ENCODE measurements around the gene SLC22A8.
"Not testable (repeated sequence)": the region's sequence is repeated elsewhere in the genome, so short reads cannot be mapped to it uniquely, and the experiment has no call there.

Gene SLC22A8, protein sequence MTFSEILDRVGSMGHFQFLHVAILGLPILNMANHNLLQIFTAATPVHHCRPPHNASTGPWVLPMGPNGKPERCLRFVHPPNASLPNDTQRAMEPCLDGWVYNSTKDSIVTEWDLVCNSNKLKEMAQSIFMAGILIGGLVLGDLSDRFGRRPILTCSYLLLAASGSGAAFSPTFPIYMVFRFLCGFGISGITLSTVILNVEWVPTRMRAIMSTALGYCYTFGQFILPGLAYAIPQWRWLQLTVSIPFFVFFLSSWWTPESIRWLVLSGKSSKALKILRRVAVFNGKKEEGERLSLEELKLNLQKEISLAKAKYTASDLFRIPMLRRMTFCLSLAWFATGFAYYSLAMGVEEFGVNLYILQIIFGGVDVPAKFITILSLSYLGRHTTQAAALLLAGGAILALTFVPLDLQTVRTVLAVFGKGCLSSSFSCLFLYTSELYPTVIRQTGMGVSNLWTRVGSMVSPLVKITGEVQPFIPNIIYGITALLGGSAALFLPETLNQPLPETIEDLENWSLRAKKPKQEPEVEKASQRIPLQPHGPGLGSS

DNA sequence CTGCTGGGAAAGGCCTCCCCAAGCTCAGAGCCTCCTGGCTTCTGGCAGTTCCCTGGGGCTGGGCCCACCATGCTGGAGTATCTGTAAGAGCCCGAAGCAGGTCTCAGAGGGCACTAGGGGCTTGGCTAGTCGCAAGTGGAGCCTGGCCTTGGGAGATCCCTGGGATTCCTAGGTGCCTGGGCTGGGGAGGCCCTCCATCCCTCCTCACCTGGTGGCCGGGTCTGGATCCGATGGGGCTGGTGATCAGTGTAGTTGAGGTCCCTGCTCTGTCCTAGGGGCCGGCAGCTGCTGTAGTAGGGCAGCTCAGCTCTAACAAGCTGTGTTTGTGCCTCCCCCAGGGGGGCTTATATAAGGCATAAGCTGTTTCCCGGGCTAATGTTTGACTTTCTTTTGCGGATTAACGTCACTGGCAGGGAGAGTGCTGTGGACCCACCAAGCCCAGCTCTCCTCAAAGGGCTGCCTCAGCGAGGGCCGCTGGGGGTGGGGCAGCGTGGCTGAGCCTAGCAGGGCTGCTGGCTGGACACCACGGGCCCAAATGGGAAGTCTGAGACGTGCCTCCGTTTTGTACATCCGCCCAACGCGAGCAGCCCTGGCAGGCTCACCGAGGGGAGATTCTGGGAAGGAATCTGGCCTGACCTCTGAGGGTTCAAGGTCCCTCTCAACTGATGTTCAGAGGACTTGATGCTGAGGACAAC lies at the start of gene SLC22A8:
Gene SLC22A8, minus strand, starts transcription at position 321 of the 695 bp plus-strand sequence. CDS start 883 bp downstream, outside the sequence.
- no peak for DNase-seq (ENCODE audit: low spot score)

DNA sequence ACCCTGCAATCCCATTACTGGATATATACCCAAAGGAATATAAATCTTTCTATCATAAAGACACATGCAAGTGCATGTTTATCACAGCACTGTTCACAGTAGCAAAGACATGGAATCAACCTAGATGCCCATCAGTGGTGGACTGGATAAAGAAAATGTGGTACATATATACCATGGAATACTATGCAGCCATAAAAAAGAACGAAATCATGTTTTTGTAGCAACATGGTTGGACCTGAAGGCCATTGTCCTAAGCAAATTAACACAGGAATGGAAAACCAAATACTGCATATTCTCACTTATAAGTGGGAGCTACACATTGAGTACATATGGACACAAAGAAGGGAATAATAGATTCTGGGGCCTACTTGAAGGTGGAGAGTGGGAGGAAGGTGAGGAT lies 30.6 kb upstream of the SLC22A8 start:
- DNase-seq (ENCODE audit: low spot score): not testable (repeated sequence)

DNA sequence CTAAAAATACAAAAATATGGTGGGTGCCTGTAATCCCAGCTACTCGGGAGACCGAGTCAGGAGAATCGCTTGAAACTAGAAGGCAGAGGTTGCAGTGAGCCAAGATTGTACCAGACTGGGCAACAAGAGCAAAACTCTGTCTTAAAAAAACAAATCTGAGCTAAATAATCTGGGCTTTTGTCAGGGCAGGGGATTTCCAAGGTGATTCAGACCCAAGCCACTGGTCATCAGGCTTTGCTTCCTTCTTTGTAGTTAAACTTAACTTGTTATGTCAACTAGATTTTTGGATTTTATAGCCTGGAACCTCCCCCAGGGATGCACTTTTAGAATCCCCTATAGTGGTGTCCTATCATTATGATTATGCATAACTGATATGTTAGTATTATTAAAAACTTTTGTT lies 27.0 kb upstream of the SLC22A8 start:
- no peak for DNase-seq (ENCODE audit: low spot score)

DNA sequence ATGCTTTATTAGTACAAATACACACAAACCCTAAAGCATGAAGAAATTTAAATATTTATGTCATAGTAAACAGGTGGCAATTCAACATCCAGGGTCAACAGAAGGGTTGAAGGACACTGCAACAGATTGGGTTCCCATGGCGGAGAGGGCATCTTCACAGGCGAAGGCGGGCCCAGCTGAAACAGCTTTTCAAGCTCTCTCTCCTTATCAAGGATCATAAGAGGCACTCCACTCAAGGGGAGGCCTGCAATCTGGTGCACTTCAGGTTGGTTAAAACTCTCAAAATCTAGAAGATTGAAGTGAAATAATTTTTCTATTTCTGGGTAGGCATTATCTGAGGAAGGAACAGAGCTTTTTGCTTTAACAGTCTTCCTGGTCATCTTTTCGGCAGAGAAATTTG lies 16.8 kb upstream of the SLC22A8 start:
- DNase-seq (ENCODE audit: low spot score): no peak

DNA sequence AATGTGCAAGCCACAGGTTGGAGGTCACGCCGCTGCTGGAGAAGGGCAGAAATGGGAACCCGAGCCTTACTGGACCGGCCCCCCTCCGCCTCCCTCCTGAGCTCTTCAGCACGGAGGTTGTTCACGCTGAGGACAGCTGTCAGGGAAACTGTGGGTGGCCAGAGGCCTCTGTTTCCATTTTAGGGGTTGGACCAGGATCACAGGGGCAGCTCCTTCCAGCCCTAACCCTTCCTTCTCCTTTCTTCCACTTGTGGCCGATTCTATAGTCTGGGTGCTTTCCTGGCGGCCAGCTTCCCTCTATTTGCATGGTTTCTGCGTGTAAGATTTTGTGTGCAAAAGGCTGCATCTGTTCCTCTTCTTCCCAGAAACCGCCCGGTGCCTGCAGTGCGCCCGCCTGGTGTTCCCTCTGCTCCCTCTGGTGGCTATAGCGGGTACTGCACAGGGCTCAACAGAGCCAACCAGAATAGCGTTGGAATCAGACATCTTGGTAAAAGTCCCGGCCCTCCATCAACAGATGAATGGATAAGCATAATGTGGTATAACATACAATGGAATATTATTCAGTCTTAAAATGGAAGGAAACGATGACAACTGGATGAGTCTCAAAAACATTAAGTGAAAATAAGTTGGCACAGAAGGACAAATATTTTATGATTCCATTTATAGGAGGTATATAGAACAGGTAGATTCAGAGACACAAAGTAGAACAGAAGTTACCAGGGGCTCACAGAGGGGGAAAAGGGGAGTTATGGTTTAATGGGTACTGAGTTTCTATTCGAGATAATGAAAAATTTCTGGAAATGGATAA lies 8.4 kb upstream of the SLC22A8 start:
- DNase-seq (ENCODE audit: low spot score): peak; percentile 79

DNA sequence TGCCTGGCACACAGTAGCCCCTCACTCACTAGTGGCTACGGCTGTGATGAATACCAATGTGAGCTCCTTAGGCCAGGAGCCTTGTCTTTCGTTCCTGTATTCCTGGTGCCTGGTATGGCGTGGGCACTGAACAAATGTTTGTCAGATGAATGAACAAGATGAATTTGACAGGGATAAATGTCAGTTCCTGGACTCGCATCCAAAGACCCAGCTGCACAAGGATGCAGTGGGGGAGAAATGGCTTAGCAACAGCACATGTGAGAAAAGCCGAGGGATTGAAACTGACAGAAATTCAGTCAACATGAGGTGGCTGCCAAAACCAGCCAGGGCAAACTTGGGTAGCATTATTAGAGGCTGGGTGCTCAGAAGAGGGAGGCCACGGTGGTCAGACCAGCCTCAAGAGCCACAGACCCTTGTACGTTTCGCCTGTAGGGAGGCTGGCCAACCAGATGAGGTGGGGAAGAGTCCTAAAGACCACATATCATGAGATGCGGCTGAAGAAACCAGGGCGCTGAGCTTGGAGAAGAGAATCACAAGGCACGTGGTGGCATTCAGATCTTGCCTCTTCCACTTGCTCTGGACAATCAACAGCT lies 7.7 kb upstream of the SLC22A8 start:
- DNase-seq (ENCODE audit: low spot score): no peak

DNA sequence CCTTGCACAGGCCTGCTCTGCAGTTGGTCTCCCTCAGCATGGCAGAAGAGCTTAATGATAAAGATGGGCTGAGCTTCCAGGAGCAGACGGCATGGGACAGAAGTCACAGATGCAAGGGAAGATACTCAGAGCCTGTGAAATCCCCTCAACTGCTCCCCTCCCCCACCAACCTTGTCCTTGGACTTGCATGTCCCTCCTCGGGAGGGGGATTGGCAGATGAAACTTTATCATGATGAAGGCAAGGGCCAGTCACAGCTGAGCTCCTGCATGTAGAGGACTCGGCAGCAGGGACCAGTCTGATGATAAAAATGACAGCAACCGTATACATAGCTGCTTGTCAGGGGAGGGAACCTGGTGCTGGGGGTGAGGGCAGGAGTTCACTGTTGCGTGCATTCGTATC lies 6.8 kb upstream of the SLC22A8 start:
- DNase-seq (ENCODE audit: low spot score): no peak

DNA sequence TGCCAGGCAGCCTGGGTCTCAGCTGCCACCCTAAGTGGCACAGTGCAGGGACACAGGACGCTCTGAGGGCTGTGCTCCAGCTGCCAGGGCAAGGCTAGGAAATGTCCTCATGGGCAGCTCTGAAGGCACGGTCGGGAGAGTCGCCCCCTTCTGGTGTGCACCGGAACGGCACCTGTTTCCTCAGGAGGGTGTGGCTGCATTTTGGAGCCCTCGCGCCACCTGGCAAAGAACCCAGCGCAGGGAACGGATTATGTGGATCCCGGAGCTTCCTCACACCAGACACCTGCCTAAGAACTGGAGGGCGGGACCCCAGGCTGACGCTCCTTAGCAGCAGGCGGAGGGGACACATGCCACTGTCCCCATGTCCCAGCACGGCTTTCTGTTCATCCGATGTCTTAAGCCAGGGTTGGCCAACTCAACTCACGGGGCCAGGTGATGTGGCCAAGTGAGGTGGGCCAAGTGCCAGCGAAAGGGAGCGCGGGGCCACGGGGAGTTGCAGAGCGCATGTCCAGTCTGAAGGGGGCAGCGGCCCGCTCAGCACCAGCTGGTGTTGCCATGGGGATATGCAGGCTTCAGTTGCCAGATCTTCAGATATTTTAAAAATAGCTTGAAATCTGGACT lies 5.1 kb upstream of the SLC22A8 start:
- DNase-seq (ENCODE audit: low spot score): no peak

DNA sequence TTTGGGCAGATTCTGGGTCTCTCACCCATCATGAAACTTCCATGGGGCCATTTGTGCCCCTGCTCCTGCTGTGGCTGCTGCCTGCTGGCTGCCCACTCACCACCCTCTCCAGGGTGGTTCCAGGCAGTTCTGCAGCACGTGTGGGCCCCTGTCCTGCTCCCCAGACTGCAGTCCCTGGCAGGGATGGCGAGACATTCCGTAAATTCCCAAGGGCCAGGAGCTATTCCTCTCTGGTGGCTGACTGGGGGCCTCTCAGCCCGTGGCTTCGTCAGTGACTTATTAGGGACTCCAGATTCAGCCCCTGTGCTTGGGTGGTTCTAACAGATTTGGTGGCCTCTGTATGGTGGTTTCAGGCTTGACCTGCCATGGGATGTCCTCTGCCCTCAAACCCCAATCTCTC lies 3.9 kb upstream of the SLC22A8 start:
- DNase-seq (ENCODE audit: low spot score): no peak

DNA sequence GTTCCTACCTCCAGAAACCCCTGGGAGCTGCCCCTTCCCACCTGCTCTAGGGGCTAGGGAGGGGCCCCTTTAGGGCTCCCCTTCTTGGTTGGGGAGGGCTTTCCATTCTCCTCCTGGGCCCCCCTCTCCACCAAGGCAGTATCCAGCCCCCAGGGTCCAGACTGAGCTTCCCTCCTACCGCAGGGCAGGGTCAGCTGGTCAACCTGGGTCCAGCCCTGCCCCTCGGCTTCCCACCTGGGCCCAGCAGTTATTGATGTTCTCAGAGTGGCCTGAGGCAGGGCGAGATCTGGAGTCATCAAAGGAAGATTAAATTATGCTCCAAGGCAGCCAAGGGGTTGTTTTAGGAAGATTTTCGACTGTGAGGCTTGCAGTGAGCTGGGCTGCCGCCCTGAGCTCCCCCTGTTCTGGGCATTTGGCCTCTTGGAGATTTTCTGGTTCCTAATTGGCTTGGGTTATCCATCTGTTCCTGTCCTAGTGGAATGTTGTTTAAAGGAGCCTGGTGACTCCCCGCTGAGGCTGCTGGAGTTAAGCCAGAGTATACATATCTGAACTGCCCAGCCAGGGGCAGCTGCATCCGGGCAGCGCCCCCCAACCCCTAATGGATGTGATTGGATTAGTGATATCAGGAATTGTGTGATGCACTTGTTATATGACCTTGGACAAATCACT lies 1.8 kb upstream of the SLC22A8 start:
- no peak for DNase-seq (ENCODE audit: low spot score)

DNA sequence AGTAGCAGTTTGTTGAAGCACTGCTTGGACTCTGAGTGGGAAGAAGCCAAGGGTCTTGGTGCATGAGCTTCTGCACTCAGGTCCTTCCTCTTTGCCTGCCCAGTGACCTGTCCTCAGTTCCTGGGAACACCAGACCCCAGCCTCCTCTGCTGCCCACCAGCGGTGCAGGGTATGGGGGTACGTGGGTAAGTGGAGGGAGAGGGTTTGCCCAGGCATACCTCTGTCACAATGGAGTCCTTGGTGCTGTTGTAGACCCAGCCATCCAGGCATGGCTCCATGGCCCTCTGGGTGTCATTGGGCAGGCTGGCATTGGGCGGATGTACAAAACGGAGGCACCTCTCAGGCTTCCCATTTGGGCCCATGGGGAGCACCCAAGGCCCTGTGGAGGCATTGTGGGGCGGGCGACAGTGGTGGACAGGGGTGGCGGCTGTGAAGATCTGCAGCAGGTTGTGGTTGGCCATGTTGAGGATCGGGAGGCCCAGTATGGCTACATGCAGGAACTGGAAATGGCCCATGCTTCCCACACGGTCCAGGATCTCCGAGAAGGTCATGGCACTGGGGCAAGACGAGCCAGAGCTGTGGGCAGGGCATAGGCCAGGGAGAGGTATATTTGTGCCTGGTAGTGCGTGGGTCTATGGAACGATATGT lies 1.1 kb downstream of the SLC22A8 start:
- no peak for DNase-seq (ENCODE audit: low spot score)

DNA sequence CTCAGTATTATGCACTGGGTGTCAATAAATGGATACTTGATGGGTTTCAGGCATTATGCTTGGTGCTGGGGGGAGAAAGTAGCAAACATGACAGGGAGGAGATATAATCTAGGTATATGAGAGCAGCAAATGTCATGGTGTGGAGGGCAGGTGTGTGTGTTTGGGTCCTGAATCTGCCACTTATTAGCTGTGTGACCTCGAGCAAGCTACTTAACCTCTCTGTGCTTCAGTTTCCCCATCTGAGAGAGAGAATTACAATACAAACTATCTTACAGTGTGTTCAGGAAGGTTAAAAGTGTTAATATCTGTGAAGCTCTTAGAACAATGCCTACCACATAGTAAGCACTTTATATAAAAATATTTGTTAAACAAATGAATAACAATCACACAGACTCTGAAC lies 2.8 kb downstream of the SLC22A8 start:
- DNase-seq (ENCODE audit: low spot score): no peak

DNA sequence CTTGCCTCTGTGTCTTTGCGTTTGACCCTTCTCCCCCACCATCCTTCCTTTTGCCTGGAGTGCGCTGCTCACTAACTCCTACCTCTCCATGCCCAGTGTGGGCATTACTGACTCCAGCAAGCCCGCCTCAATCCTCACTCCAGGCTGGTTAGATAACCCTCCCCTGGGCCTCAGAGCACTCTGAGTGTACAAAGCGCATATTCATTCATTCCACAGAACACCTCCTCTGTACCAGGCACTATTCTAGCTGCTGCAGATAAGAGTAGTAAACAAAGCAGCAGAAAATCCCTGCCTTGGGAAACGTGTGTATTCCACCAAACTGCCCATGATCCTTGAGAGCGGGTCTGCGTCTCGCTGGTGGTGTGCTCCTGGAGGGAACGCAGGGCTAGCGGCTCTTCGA lies 3.2 kb downstream of the SLC22A8 start:
- no peak for DNase-seq (ENCODE audit: low spot score)

DNA sequence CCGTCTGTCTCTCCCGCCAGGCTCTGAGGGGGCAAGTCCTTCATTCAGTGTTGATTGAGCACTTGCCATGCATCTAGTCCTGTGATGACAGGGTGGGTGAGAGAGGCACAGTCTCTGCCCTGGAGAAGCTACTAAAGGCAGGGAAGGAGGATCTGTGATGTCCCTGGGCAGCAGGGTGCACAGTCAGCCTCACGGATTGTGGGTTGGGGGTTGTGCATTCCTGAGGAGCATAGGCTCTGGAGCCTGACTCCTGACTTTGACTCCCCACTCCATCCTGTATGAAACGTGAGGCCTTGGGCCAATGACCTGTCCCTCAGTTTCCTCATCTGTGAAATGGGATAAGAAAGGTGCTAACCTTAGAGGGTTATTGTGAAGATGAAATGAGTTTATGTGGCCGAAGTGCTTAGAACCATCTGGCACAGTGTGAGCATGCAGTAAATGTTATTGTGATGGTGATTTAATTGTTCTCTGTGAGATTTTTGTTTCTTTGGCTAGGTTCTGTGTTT lies 4.7 kb downstream of the SLC22A8 start:
- DNase-seq (ENCODE audit: low spot score): no peak

DNA sequence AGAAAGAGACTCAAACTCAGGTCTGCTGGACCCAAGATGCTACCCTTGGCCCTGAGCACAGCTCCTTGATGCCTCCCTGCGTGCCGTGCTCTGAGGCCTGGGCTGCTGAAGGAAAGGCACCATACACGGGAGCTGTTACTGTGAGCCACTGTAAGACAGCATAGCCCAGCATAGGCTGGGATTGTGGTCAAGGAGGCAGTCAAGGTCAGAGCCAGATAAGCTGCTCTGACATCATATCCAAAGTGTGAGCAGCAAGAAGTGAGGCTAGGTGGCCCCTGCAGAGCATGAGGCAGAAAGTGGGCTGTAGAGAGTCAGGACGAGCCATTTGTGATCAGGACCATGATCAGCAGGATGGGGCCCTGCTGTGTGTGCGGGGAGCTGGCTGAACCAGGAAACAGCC lies 7.7 kb downstream of the SLC22A8 start:
- no peak for DNase-seq (ENCODE audit: low spot score)

DNA sequence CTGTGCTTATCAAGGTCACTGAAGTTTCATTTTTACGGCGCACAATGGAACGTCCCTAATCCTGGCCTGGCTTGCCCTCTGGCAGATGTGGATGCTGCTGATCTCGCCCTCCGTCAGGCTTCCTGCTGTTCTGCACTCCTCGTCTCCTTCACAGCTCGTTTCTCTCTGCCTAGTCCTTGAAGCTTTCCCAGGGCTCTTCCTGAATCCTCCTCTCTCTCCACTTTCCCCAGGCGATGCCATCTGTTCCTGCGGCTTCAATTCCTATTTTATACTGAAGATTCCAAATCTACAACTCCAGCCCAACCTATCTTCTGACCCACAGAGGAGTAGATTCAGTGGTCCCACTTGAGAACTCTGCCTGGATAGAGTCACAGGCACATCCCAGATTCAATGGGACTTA lies 14.2 kb downstream of the SLC22A8 start:
- DNase-seq (ENCODE audit: low spot score): no peak

DNA sequence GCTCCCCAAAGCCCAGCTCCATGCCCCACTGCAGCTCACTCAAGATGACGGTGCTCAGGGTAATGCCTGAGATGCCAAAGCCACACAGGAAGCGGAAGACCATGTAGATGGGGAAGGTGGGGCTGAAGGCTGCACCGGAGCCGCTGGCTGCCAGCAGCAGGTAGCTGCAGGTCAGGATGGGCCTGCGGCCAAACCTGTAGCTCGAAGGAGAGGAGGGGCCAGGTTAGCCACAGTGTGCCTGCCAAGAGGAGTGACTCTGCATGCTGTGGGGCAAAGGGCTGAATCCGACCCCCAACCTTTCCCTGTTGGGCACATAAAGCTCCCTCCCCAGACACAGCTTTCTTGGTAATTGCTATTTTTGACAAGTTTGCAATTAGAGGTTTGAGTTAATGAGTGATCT lies 16.0 kb downstream of the SLC22A8 start:
- DNase-seq (ENCODE audit: low spot score): no peak

DNA sequence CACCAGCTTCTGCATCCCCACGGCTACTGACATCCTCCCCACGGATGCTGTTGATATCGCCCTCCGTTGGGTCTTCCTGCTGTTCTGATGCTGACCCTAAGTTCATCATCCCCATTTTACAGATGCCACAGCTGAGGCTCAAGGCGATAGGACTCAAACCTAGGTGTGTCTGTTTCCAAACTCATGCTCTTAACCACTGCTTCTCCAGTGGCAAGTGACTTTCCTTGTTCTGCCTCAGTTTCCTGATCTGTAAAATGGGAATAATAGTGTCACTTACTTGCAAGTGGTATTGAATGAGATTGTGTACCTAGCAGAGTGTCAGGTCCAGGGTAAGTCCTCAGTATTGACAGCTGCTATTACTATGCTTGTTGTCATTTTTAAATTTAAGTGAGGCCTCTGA lies 16.5 kb downstream of the SLC22A8 start:
- DNase-seq (ENCODE audit: low spot score): no peak

DNA sequence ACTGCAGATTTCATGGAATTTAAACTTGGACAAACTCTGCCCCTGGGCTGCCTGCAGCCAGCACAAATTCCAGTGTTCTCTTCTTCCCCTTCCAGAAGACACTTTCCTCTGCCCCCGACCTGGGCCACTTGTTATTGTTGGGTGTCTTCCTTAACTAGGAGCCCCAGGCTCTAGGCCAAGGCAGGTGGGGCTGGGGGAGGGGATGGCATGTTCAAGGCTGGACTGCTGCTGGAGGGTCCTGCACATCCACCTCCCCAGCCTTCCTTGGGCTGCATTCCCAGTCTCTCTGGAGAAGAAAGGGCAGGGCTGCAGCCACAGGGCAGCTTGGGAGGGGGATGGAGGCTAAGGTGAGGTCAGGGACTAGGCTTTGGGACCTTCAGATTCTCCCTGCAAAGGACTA lies 19.4 kb downstream of the SLC22A8 start:
- no peak for DNase-seq (ENCODE audit: low spot score)

DNA sequence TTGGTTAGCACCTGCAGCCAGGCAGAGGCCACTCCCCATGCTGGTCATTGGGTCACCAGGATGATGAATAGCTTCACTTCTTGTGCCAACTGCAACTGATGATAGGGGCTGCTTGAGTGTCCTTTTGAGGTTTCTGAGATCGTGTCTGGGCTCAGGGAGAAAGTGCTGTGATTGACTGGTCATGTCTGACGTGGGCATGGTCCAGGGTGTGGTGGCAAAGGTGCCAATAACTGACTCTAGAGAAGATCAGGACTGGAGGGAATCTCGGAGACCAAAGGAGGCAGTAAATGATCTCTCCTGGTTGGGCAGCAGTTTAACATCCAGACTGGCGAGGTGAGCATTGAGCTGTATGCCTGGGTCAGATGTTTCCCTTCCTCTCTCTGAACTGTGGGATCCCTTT lies 20.9 kb downstream of the SLC22A8 start:
- no peak for DNase-seq (ENCODE audit: low spot score)

Data from putamen (tissue), 1 donor.